ENCODE results near the gene UBE2L3.

GRCh38 chr22:21669026-21669425 is 101.5 kb downstream of the UBE2L3 start:
- TF ChIP-seq EP300 (IDR thresholded peaks at IDR 0.05) (no peak), POLR2AphosphoS5 (IDR thresholded peaks at IDR 0.05) (no peak)

Data from stomach (tissue), 4 donors.